SIG-M5 treated with dmso at 0.1 percent for 504 hours (cell line): ENCODE data around the gene PACRG.
"Not testable (repeated sequence)": the region's sequence is repeated elsewhere in the genome, so short reads cannot be mapped to it uniquely, and the experiment has no call there.

Source experiments
- DNase-seq: peaks from one replicate; lab custom pipeline; 2025; ENCODE audit not compliant: unreplicated experiment; lab: John Stamatoyannopoulos, UW

PACRG gene

DNA sequence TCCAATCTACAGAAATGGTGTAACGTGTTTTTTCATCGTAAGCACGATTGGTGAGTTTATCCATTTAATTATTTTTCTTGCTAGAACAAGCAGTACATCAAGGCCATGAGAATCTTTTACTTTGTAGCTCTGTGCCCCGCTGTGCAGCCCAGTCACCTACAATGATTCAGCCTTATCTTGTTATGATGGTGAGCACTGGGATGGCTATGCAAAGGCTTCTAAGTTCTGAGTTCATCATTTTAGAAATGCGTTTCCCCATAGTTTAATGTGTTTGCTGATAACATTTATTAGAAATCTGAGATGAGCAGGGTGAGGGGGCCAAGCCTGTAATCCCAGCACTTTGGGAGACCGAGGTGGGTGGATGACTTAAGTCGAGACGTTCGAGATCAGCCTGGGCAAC lies 575.0 kb downstream of the PACRG start:
- DNase-seq = no peak

- no peak for DNase-seq
Observed at GRCh38 chr6:163306000-163306399, 578.2 kb downstream of the PACRG start.

DNA sequence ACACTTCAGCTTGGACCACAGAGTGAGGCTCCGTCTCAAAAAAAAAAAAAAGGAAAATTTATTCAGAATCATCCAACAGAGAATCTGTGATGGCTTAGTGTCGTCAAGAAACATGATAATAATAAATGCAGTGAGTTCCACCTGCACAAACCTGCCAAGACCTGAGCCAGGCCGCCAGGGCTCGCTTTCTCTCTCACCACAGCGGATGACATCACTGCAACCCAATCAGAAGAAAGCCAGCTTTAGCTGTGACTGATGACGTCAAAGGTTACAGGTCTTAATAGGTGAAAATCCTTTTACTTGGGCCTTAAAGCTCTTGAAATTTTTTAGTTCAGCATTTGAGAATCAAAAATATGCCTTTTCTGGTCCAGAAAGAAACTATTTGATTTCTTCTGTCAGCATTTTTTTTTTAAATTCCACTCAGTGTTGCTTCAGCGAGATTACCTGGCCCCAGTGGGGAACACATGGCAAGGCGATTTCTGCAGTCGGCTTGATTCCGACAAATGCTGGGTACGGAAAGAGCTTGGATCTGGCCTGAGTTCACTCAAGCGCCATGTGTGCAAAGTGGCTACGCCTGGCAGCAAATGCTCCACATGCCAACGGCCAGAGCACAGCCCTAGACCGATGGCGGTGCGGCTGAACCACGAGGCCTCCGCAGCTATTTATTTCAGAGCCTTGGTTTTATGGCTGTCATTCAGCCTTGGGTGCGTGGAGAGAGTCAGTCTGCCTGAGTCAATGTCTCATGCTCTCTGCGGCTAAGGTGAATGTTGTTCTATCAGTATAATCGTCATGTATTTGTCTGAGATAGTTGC lies 581.1 kb downstream of the PACRG start:
- no peak for DNase-seq

- DNase-seq = no peak
Observed at GRCh38 chr6:163309491-163310026, 581.8 kb downstream of the PACRG start.

- no peak for DNase-seq
Observed at GRCh38 chr6:163310096-163310972, 582.6 kb downstream of the PACRG start.

DNA sequence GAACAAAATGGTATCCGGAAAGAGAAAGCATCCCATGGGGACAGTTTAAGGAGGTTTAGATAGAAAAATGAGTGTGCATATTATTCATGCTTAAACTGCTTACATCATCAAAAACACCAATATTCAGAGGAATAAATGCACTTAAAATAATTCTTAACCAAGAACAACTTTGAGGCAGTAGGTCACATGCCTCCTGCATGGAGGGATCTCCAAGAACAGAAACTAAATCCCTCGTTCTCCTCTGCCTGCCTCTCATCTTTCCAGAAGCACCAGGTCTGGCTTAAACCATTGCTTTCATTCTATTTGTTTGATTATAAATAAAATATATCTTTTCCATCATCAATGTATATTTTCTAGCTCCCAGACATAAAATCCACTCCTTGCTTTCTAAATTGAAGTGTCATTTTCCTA lies 583.2 kb downstream of the PACRG start:
- no peak for DNase-seq

GRCh38 chr6:163311830-163312229 lies 584.1 kb downstream of the PACRG start:
- DNase-seq = no peak

DNA sequence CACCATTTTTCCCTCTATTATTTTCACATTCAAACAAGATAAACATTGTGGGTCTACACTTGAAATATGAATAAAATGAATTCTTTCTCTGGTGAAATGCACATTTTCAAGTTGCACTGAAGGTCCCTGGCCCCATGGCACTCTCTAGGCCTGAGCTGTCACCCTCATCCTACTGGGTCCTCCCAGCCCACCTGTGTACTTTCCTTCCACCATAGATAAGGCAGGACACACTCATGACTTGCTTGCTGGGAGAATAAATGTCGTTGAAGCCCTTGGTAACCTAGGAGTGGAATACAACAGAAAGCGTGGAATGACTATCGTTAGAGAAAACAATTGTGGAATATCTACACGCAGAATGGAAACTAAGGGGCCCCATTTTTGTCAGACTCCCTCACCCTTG lies 585.8 kb downstream of the PACRG start:
- DNase-seq = no peak

GRCh38 chr6:163313981-163314380 lies 586.2 kb downstream of the PACRG start:
- DNase-seq = no peak

- DNase-seq = no peak
Observed at GRCh38 chr6:163314791-163315470, 587.2 kb downstream of the PACRG start.

- not testable (repeated sequence) for DNase-seq
Observed at GRCh38 chr6:163316866-163317495, 589.2 kb downstream of the PACRG start.

- DNase-seq = no peak
Observed at GRCh38 chr6:163318071-163318786, 590.5 kb downstream of the PACRG start.

DNA sequence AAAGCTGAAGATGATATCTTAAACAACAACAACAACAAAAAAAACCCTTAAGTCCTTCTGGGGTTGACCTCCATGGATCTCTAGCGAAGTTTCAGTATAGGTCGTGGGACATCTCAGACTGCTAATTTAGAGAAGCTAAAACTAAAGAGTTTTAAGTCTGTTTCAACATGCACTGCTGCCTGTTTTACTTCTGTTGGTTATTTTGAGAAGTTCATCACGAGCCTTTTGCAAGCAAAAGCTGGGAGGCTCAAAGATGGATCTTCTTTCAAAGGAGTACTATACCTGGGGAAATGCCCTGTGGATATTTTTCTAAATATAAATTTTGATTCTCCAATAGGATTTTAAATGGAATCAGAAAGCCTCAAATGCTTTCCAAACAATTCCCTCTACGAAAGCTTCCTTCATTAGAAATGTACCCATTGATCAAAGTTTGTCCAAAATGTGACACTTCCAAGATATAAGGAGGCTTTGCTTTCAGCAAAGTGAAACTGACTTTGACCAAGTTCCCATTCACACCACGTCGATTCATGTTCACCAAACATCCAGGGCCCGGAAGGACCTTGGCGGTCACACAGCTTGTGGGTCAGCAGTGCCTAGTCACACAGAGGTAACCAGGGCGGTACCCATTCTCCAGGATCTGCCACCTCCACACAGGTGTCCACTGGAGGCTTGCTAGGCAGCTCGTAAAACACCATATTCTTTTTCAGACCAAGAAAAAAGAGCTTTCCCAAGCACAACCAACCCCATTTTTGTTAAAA lies 592.0 kb downstream of the PACRG start:
- no peak for DNase-seq

GRCh38 chr6:163320402-163320801 lies 592.6 kb downstream of the PACRG start:
- no peak for DNase-seq

DNA sequence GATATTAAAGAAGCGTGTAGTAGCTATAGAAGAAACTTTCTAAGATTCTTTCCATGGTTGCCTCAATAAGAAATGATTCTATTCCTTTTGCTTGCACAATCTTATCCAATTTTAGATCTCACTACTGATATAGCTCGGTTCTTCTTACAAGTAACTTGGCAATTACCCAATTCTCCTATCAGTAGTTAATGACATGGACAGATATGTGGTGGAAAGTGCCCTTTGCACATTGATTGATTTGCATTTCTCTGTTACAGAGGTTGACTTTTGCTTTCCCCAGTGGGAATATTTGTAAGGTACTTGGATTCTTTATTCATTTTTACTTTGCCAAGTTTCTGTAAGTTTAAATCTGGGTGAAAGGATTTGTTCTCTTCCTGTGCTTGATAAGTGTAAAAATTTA lies 593.0 kb downstream of the PACRG start:
- DNase-seq = no peak

DNA sequence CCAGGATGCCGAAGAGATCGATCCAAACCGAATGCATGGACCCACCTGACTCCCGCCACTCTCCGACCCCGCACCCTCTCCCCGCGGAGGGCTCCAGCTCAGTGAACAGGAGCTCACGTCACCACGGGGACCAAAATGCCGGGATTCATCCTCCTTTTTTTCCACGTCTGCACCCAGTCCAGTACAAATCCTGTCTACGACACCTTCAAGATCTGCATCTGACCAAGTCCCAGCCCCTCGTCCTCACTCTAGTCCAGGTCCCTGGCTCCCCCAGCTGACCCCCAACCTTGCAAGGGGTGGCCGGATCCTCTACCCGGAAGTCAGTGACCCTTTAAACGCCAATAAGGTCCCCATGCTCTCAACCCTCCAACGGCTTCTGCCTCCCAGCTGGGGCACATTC lies 593.9 kb downstream of the PACRG start:
- DNase-seq = no peak

GRCh38 chr6:163323274-163323673 lies 595.5 kb downstream of the PACRG start:
- DNase-seq = no peak

DNA sequence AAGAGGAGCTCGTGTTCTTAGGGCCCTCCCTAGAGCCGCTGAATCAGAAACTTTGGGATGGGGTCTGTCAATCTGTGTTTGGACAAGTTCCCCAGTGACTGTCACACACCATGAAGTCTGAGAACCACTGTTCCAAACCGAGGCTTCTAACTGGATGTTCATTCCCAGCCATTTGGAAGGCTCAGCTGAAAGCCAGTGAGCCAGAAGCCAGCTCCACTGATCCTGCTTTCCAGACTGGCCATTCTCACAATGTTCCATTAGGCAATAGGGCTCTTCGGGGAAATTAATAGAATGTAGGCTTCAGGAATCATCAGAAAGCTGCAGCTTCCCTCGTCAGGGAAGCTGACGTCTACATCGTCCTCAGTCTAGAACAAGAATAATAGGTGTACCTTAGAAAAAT lies 595.9 kb downstream of the PACRG start:
- no peak for DNase-seq

DNA sequence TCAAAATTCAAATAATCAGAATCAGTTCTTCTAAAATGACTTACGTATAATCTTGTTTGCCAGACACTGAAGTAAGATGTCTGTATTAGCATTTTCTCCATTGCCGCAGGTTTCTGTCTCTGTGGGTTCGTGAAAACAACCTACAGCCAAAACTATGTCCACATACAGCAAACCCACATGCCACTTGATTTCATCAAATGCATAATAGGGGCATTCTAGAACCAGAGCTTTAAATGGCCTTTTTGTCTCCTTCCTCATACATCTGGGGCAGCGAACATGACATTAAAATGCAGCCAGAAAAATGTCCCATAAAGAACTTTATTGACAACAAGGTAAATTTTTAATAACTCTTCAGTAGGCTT lies 596.5 kb downstream of the PACRG start:
- no peak for DNase-seq
